Vein endothelial cell (primary cell): Measurements from ENCODE around the gene NPAS1. TPM values are rescaled to one million over a fixed set of nuclear protein-coding genes. Genes with fewer than 3 reads are reported as not detected.

Source experiments
- total RNA-seq: library from RNA; depleted of rRNA; stranded (reverse); fragments of >200 nt; gene quantifications from 2 replicates; pipeline ENCODE4 v1.2.3, GENCODE V29; 2012

Gene NPAS1
- 0.29 and 0.33 TPM in 2 replicates for total RNA-seq

GRCh38 chr19:47019431-47020041 lies at the start of gene NPAS1:
TSS of gene NPAS1 (plus strand) at chr19:47019837. CDS start at chr19:47021048, 1,211 bp downstream.

Other genes starting within 250 kb of the NPAS1 start
- 57.7 and 66.3 TPM in 2 replicates for gene SLC1A5, start 231.2 kb upstream of the NPAS1 start, total RNA-seq
- gene AP2S1, start 169.0 kb upstream of the NPAS1 start, total RNA-seq: 177 and 192 TPM in 2 replicates
- gene ARHGAP35, start 158.8 kb upstream of the NPAS1 start, total RNA-seq: 34.5 and 35.6 TPM in 2 replicates
- gene TMEM160, start 28.8 kb downstream of the NPAS1 start, total RNA-seq: 18.0 and 22.5 TPM in 2 replicates
- gene ZC3H4, start 93.9 kb downstream of the NPAS1 start, total RNA-seq: 26.8 and 27.9 TPM in 2 replicates
- gene SAE1, start 111.0 kb downstream of the NPAS1 start, total RNA-seq: 153 and 194 TPM in 2 replicates
- gene BBC3, start 211.4 kb downstream of the NPAS1 start, total RNA-seq: 16.8 and 33.0 TPM in 2 replicates
- 4.5 and 5.6 TPM in 2 replicates for gene CCDC9, start 236.7 kb downstream of the NPAS1 start, total RNA-seq